H1 (cell line): Measurements from ENCODE around the gene SERTAD2. TPM values are rescaled to one million over a fixed set of nuclear protein-coding genes. Genes with fewer than 3 reads are reported as not detected.

ENCODE experiments used
- CTCF ChIA-PET: fragments of 300-600 bp; sonication (Branson Sonifier 250); formaldehyde crosslinking; loops from one replicate; lab custom pipeline; 2021; ENCODE audit not compliant: partially characterized antibody; lab: Charles Lee
- POLR2A ChIA-PET: fragments of 300-600 bp; sonication (Branson Sonifier 250); formaldehyde crosslinking; loops from one replicate; lab custom pipeline; 2021; ENCODE audit warnings: inconsistent platforms; ENCODE audit not compliant: partially characterized antibody; lab: Charles Lee
- DNase-seq, 2 experiments: peaks; one replicate each; pipeline versions ENCODE4 v3.0.0 to v3.0.0-alpha.2; 2010 to 2022; ENCODE audit warnings: low spot score in 2 of 2, low read depth in 1 of 2, mixed read lengths in 1 of 2
- FAIRE-seq: peaks from 2 replicates; lab custom pipeline; 2011; peaks lifted over from hg19 to GRCh38; lab: Jason Lieb, UNC
- H2AFZ ChIP-seq: 2 replicates; pipeline ENCODE4 v1.8.1; 2012; ENCODE audit warnings: low read length, inconsistent platforms
- H2AK5ac ChIP-seq: 2 replicates; pipeline ENCODE4 v1.6.1; 2013; ENCODE audit warnings: low read depth, low read length
- H2BK120ac ChIP-seq: replicated peaks from 2 replicates; pipeline ENCODE3; 2013; ENCODE audit warnings: low read depth, low read length, inconsistent platforms
- H2BK12ac ChIP-seq: 2 replicates; pipeline ENCODE4 v1.6.1; 2013; ENCODE audit warnings: low read depth, low read length
- H2BK15ac ChIP-seq: 2 replicates; pipeline ENCODE4 v1.6.1; 2013; ENCODE audit warnings: low read length
- H2BK20ac ChIP-seq: 2 replicates; pipeline ENCODE4 v1.6.1; 2013; ENCODE audit warnings: low read length
- H2BK5ac ChIP-seq: 2 replicates; pipeline ENCODE4 v1.6.1; 2013; ENCODE audit warnings: low read depth, low read length
- H3K14ac ChIP-seq: 2 replicates; pipeline ENCODE4 v1.6.1; 2013; ENCODE audit warnings: inconsistent platforms; ENCODE audit not compliant: insufficient read length
- H3K18ac ChIP-seq: 2 replicates; pipeline ENCODE4 v1.6.1; 2013; ENCODE audit warnings: low read length; ENCODE audit errors: extremely low read depth
- H3K23ac ChIP-seq: 2 replicates; pipeline ENCODE4 v1.6.1; 2013; ENCODE audit warnings: inconsistent platforms; ENCODE audit not compliant: insufficient read length
- H3K23me2 ChIP-seq: 2 replicates; pipeline ENCODE4 v1.6.1; 2013; ENCODE audit warnings: low read depth, low read length
- H3K27ac ChIP-seq: 2 replicates; pipeline ENCODE4 v1.6.1; 2011; ENCODE audit warnings: low read depth, low read length, inconsistent platforms
- H3K27me3 ChIP-seq, 4 experiments: replicated peaks in 1 of 4; 1 replicate in 1 of 4; 2 replicates in 3 of 4; pipeline versions ENCODE4 v1.6.1 to v1.8.1; 2011 to 2013; ENCODE audit warnings: low read length in 3 of 4, mild to moderate bottlenecking in 3 of 4, inconsistent platforms in 2 of 4, mixed read lengths in 2 of 4, moderate library complexity in 1 of 4; ENCODE audit not compliant: control insufficient read depth in 3 of 4, insufficient read depth in 3 of 4; ENCODE audit errors: extremely low read depth in 1 of 4
- H3K36me3 ChIP-seq, 4 experiments: 2 replicates each; pipeline versions ENCODE4 v1.6.1 to v1.8.1; 2011 to 2013; ENCODE audit warnings: mild to moderate bottlenecking in 4 of 4, low read length in 3 of 4, moderate library complexity in 2 of 4, control low read depth in 1 of 4, inconsistent platforms in 1 of 4; ENCODE audit not compliant: insufficient read depth in 4 of 4, control insufficient read depth in 2 of 4
- H3K4ac ChIP-seq: replicated peaks from 2 replicates; pipeline ENCODE3; 2013; ENCODE audit warnings: low read length, low read depth, mixed read lengths, inconsistent platforms; ENCODE audit not compliant: insufficient read length
- H3K4me1 ChIP-seq, 4 experiments: replicated peaks in 1 of 4; 1 replicate in 1 of 4; 2 replicates in 3 of 4; pipeline versions ENCODE4 v1.6.1 to v1.8.1; 2011 to 2013; ENCODE audit warnings: low read length in 3 of 4, inconsistent platforms in 2 of 4, mixed read lengths in 1 of 4; ENCODE audit not compliant: insufficient read depth in 4 of 4, control insufficient read depth in 3 of 4
- H3K4me2 ChIP-seq, 2 experiments: 2 replicates each; pipeline versions ENCODE4 v1.6.1 to v1.8.1; 2011 to 2013; ENCODE audit warnings: low read depth in 2 of 2, low read length in 2 of 2, control low read depth in 1 of 2, inconsistent platforms in 1 of 2, mild to moderate bottlenecking in 1 of 2; ENCODE audit not compliant: insufficient read depth in 1 of 2
- H3K4me3 ChIP-seq, 4 experiments: fragments of 200-600, 300-600 bp in 1 of 4; sonication (generic), shearing (Covaris generic), sonication (Bioruptor Twin) in 1 of 4; 2 replicates each; pipeline versions ENCODE4 v1.5.1 to v1.8.1; 2011 to 2016; ENCODE audit warnings: low read length in 4 of 4, low read depth in 3 of 4, control low read depth in 2 of 4, inconsistent platforms in 2 of 4, mild to moderate bottlenecking in 2 of 4, mixed read lengths in 1 of 4, moderate library complexity in 1 of 4; ENCODE audit not compliant: insufficient read depth in 2 of 4; ENCODE audit errors: extremely low read depth in 1 of 4
- H3K56ac ChIP-seq: replicated peaks from 2 replicates; pipeline ENCODE3; 2013; ENCODE audit warnings: low read depth, mild to moderate bottlenecking, mixed read lengths, low read length, inconsistent platforms; ENCODE audit not compliant: insufficient read length
- H3K79me1 ChIP-seq: 2 replicates; pipeline ENCODE4 v1.6.1; 2013; ENCODE audit warnings: low read depth, low read length, control low read depth
- H3K79me2 ChIP-seq, 2 experiments: 2 replicates each; pipeline versions ENCODE4 v1.6.1 to v1.8.1; 2012 to 2013; ENCODE audit warnings: low read length in 2 of 2, mild to moderate bottlenecking in 2 of 2, inconsistent platforms in 1 of 2; ENCODE audit not compliant: insufficient read depth in 2 of 2, control insufficient read depth in 1 of 2
- H3K9ac ChIP-seq, 4 experiments: replicated peaks in 1 of 4; 1 replicate in 1 of 4; 2 replicates in 3 of 4; pipeline versions ENCODE4 v1.6.1 to v1.8.1; 2011 to 2013; ENCODE audit warnings: low read depth in 3 of 4, low read length in 3 of 4, control low read depth in 2 of 4, mild to moderate bottlenecking in 2 of 4, moderate library complexity in 2 of 4, inconsistent platforms in 1 of 4; ENCODE audit errors: extremely low read depth in 1 of 4
- H3K9me3 ChIP-seq, 2 experiments: 2 replicates each; pipeline versions ENCODE4 v1.6.1 to v1.8.1; 2012 to 2013; ENCODE audit warnings: mild to moderate bottlenecking in 2 of 2, moderate library complexity in 2 of 2, control low read depth in 1 of 2, inconsistent platforms in 1 of 2, low read depth in 1 of 2, low read length in 1 of 2, mixed read lengths in 1 of 2; ENCODE audit not compliant: insufficient read depth in 2 of 2
- H4K20me1 ChIP-seq, 2 experiments: replicated peaks in 1 of 2; 2 replicates each; pipeline versions ENCODE3 to v1.8.1; 2011 to 2013; ENCODE audit warnings: inconsistent platforms in 2 of 2, low read length in 2 of 2, mild to moderate bottlenecking in 1 of 2; ENCODE audit not compliant: insufficient read depth in 2 of 2, control insufficient read depth in 1 of 2
- H4K5ac ChIP-seq: 2 replicates; pipeline ENCODE4 v1.6.1; 2013; ENCODE audit warnings: low read length, low read depth, mixed read lengths, inconsistent platforms; ENCODE audit not compliant: insufficient read length
- H4K8ac ChIP-seq: 2 replicates; pipeline ENCODE4 v1.8.0; 2013; ENCODE audit warnings: mild to moderate bottlenecking, moderate library complexity, low read length, inconsistent platforms; ENCODE audit not compliant: insufficient read depth; ENCODE audit errors: extremely low read depth
- H4K91ac ChIP-seq: replicated peaks from 2 replicates; pipeline ENCODE3; 2013; ENCODE audit warnings: low read length, mixed read lengths, inconsistent platforms; ENCODE audit not compliant: insufficient read length
- BRCA1 ChIP-seq: IDR thresholded peaks from 2 replicates; pipeline ENCODE4 v1.6.1; 2012; ENCODE audit warnings: low read depth, low read length, improper control_type of control experiment
- CEBPB ChIP-seq: IDR thresholded peaks from 2 replicates; pipeline ENCODE4 v1.6.1; 2012; ENCODE audit warnings: low read depth, low read length
- FOSL1 ChIP-seq: IDR thresholded peaks from 2 replicates; pipeline ENCODE4 v1.6.1; 2011; ENCODE audit warnings: mild to moderate bottlenecking, low read depth, low read length, moderate library complexity; ENCODE audit not compliant: insufficient read depth
- HDAC6 ChIP-seq: IDR thresholded peaks from one replicate; pipeline ENCODE4 v1.7.1; 2012; ENCODE audit warnings: low read depth, mild to moderate bottlenecking, inconsistent platforms, low read length, moderate library complexity
- JUN ChIP-seq: IDR thresholded peaks from 2 replicates; pipeline ENCODE4 v1.6.1; 2011; ENCODE audit warnings: low read depth, mild to moderate bottlenecking, improper control_type of control experiment, low read length
- KDM4A ChIP-seq: IDR thresholded peaks from one replicate; pipeline ENCODE4 v1.7.1; 2012; ENCODE audit warnings: low read depth, mild to moderate bottlenecking, moderate library complexity, low read length, inconsistent platforms; ENCODE audit not compliant: severe bottlenecking
- NRF1 ChIP-seq: IDR thresholded peaks from 2 replicates; pipeline ENCODE4 v1.6.1; 2011; ENCODE audit warnings: mild to moderate bottlenecking, low read depth, low read length, improper control_type of control experiment
- POLR2A ChIP-seq, 2 experiments: IDR thresholded peaks; 1 replicate in 1 of 2; 2 replicates in 1 of 2; pipeline ENCODE4 v1.6.1; 2011; ENCODE audit warnings: low read depth in 2 of 2, low read length in 2 of 2, mild to moderate bottlenecking in 2 of 2; ENCODE audit errors: control extremely low read depth in 1 of 2
- POLR2AphosphoS5 ChIP-seq: IDR thresholded peaks from 2 replicates; pipeline ENCODE4 v1.6.1; 2011; ENCODE audit warnings: low read depth, low read length
- SIRT6 ChIP-seq: IDR thresholded peaks from one replicate; pipeline ENCODE4 v1.7.1; 2012; ENCODE audit warnings: low read length, inconsistent platforms
- SP4 ChIP-seq: IDR thresholded peaks from 2 replicates; pipeline ENCODE4 v1.6.1; 2012; ENCODE audit warnings: low read length, inconsistent platforms
- YY1 ChIP-seq: IDR thresholded peaks from 2 replicates; pipeline ENCODE4 v1.6.1; 2011; ENCODE audit warnings: low read depth, mild to moderate bottlenecking, low read length
- ZNF274 ChIP-seq: IDR thresholded peaks from 2 replicates; pipeline ENCODE4 v1.7.0; 2012; ENCODE audit warnings: low read length, borderline replicate concordance; ENCODE audit errors: extremely low read depth
- WGBS, 2 experiments: shearing (Covaris generic) in 1 of 2; methylation state at CpG; one replicate each; pipeline versions ENCODE4 v1.1.6 to v1.1.7; 2013 to 2015; ENCODE audit warnings: low lambda C conversion rate in 2 of 2, mixed read lengths in 2 of 2, inconsistent platforms in 1 of 2, low coverage in 1 of 2, missing lambda C conversion rate in 1 of 2; ENCODE audit not compliant: insufficient replicate concordance in 2 of 2, insufficient coverage in 1 of 2, insufficient read length in 1 of 2; ENCODE audit errors: extremely low coverage in 1 of 2, missing lambda C conversion rate in 1 of 2; 5-methylcytosine and 5-hydroxymethylcytosine counted together
- polyA plus RNA-seq, 7 experiments: library from polyadenylated mRNA; depleted of rRNA in 3 of 7; stranded (reverse) in 5 of 7; unstranded in 2 of 7; fragments of >200 nt in 5 of 7; fragments of 200-250 nt in 2 of 7; gene quantifications; 1 replicate in 5 of 7; 2 replicates in 1 of 7; 4 replicates in 1 of 7; pipeline versions ENCODE4 v1.2.1 to v1.2.3, GENCODE V29; 2011 to 2013; ENCODE audit warnings: missing spikeins in 2 of 7, mixed read lengths in 2 of 7
- total RNA-seq: library from RNA; stranded (reverse); fragmentation: NEBNext Ultra II Directional; extraction: Animal tissue kit (Norgen Biotek cat#: 25700); gene quantifications from 2 replicates; pipeline ENCODE4 v1.2.1, GENCODE V29; 2021
- TF ChIP-seq, protein P1 (sequence below): IDR thresholded peaks from 2 replicates; pipeline ENCODE4 v1.6.1; 2012; ENCODE audit warnings: inconsistent platforms

SERTAD2 gene
- total and polyA plus RNA-seq, 2 of the 8 experiments (the other 6 are each of a cell fraction or from before 2014, with no cell fraction given) = 2.9 to 4.5 TPM

DNA sequence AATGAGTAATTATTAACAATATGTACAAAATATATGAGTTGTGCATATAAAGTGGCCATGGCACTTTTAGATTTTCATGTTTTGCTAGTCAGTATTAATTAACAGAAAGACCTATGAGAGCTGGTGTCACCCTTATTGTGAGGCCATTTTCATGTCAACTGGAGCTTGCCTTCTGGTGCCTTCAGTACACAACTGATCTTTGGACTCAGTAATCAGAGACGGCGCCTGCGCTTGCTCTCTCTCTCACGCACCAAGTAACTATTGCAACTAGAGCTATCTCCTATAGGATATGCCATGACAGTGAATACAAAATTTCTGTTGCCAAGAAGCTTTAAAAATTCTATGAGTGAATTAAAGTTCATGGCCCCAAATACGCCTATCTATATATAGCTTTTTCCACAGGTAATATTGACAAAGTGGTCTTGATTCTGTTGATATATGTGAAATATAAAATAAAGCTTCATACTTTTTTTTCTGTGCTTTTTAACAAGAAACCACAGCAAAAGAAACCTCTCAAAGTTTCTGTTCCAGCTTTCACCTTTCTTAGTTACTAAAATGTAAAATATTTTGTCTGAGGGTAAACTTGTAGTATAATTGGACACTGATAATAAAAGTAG lies 2.9 kb downstream of the SERTAD2 start:
- Histone ChIP-seq H3K9ac (no peak overlapping the region), H3K14ac (no peak overlapping the region), H3K56ac (no peak overlapping the region), H2BK12ac (no peak overlapping the region), H3K4me2 (no peak overlapping the region), H3K27me3 (peaks cover 2 to 21% (median 12%) of the 10 kb centered on the region in 4 experiments; a peak in 6 of 7 replicates), H4K5ac (no peak overlapping the region), H2BK15ac (no peak overlapping the region), H2BK120ac (no peak overlapping the region), H4K20me1 (peaks cover 11 to 15% of the 10 kb centered on the region in 2 experiments), H3K9me3 (no peaks in the 10 kb centered on the region), H2BK5ac (no peak overlapping the region), H2AFZ (no peak overlapping the region), H3K79me2 (peaks cover 0 to 29% of the 10 kb centered on the region in 2 experiments; a peak in 2 of 4 replicates), H2AK5ac (no peak overlapping the region), H4K91ac (no peak overlapping the region), H3K4me3 (no peak overlapping the region), H3K79me1 (no peaks in the 10 kb centered on the region; the same call in 1 of the 2 replicates), H2BK20ac (no peak overlapping the region), H4K8ac (no peak overlapping the region), H3K36me3 (no peaks in the 10 kb centered on the region), H3K23me2 (peaks cover 11% of the 10 kb centered on the region), H3K18ac (no peak overlapping the region), H3K4ac (no peak overlapping the region), H3K23ac (no peak overlapping the region), H3K27ac (no peak overlapping the region), H3K4me1 (peaks cover 3 to 14% (median 9%) of the 10 kb centered on the region in 4 experiments)
- DNase-seq = no peak
- WGBS, 2 experiments = 86% methylated on average over 5 of the region's 5 CpGs; no CpG with 5 or more reads in 1 of the 2 experiments
- ChIA-PET POLR2A (interaction anchor here (1.2 to 1.3 kb wide), 2 partner anchors 8 to 222 kb away, joined by 3 read pairs; no protein-coding TSS in a partner anchor), CTCF (interaction anchor here (0.8 to 8.7 kb wide), 12 partner anchors 16 to 267 kb away, joined by 3 to 38 read pairs (median 4); no protein-coding TSS in a partner anchor)
- FAIRE-seq = no peak
- TF ChIP-seq BRCA1 (no peak), JUN (no peak), POLR2AphosphoS5 (no peak), YY1 (no peak), POLR2A (IDR thresholded peaks at IDR 0.05; ENCODE audit: control extremely low read depth in 1 of 2, low read depth in 2 of 2, low read length in 2 of 2) (no peak), ZNF274 (no peak), HDAC6 (no peak), CEBPB (no peak), SIRT6 (no peak), SP4 (no peak), KDM4A (no peak), NRF1 (no peak), FOSL1 (no peak)
- TF ChIP-seq, protein P1, sequence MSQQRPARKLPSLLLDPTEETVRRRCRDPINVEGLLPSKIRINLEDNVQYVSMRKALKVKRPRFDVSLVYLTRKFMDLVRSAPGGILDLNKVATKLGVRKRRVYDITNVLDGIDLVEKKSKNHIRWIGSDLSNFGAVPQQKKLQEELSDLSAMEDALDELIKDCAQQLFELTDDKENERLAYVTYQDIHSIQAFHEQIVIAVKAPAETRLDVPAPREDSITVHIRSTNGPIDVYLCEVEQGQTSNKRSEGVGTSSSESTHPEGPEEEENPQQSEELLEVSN = no peak
